Measurements from ENCODE around the gene HIP1. TPM values are rescaled to one million over a fixed set of nuclear protein-coding genes. Genes with fewer than 3 reads are reported as not detected.

The HIP1 gene
- total RNA-seq, 4 donors from 2014 or later = 12.6 to 43.3 (median 31.1) TPM

GRCh38 chr7:75667938-75668337 lies 70.8 kb downstream of the HIP1 start:
- TF ChIP-seq CTCF (IDR thresholded peaks at IDR 0.05; ENCODE audit: low read depth) = no peak

- TF ChIP-seq CTCF (IDR thresholded peaks at IDR 0.05; ENCODE audit: low read depth) = no peak
These were observed 75.3 kb downstream of the HIP1 start for GRCh38 chr7:75663302-75663907.

- TF ChIP-seq CTCF (IDR thresholded peaks at IDR 0.05; ENCODE audit: low read depth) = no peak
These were observed 76.0 kb downstream of the HIP1 start for GRCh38 chr7:75662579-75663301.

- TF ChIP-seq CTCF (IDR thresholded peaks at IDR 0.05; ENCODE audit: low read depth) = no peak
These were observed 78.0 kb downstream of the HIP1 start for GRCh38 chr7:75660566-75661215.

- no peak for TF ChIP-seq CTCF (IDR thresholded peaks at IDR 0.05; ENCODE audit: low read depth)
These were observed 79.9 kb downstream of the HIP1 start for GRCh38 chr7:75658802-75659201.

GRCh38 chr7:75658369-75658768 lies 80.4 kb downstream of the HIP1 start:
- TF ChIP-seq CTCF (IDR thresholded peaks at IDR 0.05; ENCODE audit: low read depth) = no peak

- no peak for TF ChIP-seq CTCF (IDR thresholded peaks at IDR 0.05; ENCODE audit: low read depth)
These were observed 80.9 kb downstream of the HIP1 start for GRCh38 chr7:75657866-75658265.
